HG02759 (cell line): Measurements from ENCODE around the gene NID1.

ENCODE experiments used
- ATAC-seq: cut with Tn5 transposase; IDR thresholded peaks from one replicate; pipeline ENCODE4 v1.9.1; 2021; ENCODE audit warnings: mild to moderate bottlenecking, moderate library complexity; ENCODE audit not compliant: unreplicated experiment

The NID1 gene, protein sequence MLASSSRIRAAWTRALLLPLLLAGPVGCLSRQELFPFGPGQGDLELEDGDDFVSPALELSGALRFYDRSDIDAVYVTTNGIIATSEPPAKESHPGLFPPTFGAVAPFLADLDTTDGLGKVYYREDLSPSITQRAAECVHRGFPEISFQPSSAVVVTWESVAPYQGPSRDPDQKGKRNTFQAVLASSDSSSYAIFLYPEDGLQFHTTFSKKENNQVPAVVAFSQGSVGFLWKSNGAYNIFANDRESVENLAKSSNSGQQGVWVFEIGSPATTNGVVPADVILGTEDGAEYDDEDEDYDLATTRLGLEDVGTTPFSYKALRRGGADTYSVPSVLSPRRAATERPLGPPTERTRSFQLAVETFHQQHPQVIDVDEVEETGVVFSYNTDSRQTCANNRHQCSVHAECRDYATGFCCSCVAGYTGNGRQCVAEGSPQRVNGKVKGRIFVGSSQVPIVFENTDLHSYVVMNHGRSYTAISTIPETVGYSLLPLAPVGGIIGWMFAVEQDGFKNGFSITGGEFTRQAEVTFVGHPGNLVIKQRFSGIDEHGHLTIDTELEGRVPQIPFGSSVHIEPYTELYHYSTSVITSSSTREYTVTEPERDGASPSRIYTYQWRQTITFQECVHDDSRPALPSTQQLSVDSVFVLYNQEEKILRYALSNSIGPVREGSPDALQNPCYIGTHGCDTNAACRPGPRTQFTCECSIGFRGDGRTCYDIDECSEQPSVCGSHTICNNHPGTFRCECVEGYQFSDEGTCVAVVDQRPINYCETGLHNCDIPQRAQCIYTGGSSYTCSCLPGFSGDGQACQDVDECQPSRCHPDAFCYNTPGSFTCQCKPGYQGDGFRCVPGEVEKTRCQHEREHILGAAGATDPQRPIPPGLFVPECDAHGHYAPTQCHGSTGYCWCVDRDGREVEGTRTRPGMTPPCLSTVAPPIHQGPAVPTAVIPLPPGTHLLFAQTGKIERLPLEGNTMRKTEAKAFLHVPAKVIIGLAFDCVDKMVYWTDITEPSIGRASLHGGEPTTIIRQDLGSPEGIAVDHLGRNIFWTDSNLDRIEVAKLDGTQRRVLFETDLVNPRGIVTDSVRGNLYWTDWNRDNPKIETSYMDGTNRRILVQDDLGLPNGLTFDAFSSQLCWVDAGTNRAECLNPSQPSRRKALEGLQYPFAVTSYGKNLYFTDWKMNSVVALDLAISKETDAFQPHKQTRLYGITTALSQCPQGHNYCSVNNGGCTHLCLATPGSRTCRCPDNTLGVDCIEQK

GRCh38 chr1:236064674-236065508 is at the start of gene NID1:
Gene NID1 (minus strand): TSS chr1:236065090. CDS start chr1:236065079, 11 bp downstream.
- ATAC-seq, result peak; percentile 36

DNA sequence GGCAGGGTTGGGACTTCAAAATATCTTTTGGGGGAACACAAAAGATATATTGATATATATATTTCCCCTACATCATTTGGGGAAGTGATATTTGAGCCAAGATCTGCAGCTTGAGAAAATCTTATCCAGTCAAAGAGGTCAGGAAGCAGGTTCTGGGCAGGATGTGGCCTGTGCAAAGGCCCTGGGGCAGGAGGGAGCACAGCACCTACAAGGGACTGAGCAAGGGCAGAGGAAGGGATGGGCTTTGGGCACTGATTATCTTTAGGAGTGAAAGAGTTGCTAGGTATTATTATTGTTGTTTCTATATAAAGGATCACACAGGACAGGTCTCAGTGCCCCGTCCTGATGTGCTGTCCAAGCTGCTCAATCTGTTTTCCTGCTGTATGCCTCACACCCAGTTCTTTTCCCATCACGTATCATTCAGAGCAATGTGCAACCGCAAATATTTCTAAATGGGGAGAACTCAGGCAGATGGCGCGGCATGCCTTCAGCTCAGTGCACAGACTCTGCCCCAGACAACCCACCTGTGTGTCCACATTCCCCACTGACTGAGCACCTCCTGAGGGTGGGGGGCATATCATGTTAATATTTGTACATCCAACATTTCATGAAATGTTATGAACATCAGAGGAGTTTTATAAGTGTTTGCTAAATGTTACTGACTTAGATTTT is 49.3 kb upstream of the NID1 start:
- no peak for ATAC-seq

DNA sequence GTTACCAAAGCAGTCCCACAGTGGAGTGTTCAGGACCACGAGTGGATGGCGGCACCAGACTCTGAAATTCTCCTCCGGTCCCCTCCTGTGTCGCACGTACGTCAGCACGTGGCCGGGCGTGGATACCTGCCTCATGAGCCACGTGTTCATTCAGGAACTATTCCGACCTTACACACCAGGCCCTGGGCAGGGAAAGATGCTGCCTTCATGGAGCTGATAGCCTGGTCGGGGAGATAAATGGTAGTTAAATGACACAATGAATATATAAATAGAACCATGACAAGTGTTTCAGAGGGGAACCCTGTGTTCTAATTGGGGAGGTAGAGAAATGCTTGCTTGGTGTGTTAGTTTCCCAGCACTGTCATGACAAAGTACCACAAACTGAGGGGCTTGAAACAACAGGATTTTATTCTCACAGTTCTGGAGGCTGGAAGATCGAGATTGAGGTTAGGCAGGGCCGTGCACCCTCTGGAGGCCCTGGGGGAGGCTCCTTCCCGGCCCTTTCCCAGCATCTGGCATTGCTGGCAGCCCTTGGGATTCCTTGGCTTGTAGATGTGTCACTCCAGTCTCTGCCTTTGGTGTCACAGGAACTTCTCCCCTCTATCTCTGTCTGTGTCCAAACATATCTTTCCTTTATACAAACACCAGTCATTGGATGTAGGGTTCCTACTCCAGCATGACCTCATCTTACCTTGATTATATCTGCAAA is 48.6 kb upstream of the NID1 start:
- no peak for ATAC-seq

DNA sequence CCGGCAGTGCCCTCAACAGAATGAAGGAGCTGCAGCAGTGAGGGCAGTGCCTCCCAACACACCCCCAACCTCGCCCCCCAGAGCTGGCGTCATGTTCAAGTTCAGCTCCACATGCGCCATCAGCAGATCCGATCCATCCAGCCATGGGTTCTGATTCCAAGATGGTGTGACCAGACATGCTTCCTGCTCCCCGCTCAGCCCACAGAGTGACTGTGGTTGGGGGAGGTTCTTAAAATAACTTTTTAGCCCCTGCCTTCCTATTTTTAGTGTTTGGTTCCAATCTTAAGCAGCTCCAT is 47.4 kb upstream of the NID1 start:
- ATAC-seq, result no peak

- no peak for ATAC-seq
These were observed 46.8 kb upstream of the NID1 start for GRCh38 chr1:236111527-236112331.

DNA sequence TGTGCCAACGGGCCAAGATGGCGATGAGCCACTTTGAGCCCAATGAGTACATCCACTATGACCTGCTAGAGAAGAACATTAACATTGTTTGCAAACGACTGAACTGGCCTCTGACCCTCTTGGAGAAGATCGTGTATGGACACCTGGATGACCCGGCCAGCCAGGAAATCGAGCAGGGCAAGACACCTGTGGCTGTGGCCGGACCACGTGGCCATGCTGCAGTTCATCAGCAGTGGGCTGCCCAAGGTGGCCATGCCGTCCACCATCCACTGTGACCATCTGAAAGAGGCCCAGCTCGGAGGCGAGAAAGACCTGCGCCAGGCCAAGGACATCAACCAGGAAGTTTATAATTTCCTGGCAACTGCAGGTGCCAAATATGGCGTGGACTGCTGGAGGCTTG is 45.2 kb upstream of the NID1 start:
- no peak for ATAC-seq

DNA sequence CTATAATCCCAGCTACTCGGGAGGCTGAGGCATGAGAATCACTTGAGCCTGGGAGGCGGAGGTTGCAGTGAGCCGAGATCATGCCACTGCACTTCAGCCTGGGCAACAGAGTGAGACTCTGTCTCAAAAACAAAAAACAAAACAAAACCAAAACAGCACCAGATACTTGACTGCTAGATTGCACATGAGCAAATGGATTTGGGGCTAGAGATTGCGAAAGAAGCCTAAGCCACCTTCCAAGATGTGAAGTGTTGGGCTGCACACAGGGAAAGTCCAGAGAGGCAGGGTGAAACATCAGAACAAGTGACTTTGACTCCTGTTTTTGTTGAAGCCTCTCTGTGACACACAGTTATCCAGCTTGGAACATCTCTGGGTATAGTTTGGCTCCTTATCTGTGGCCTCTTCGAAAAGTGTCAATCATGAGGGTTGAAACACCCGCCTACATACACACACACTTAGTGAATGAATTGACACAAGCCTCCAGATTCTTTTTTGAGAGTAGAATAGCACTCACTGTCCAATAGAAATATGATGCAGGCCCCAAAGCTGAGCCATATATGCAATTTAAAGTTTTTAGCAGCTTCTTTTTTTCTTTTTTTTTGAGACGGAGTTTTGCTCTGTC is 43.2 kb upstream of the NID1 start:
- ATAC-seq, result no peak

DNA sequence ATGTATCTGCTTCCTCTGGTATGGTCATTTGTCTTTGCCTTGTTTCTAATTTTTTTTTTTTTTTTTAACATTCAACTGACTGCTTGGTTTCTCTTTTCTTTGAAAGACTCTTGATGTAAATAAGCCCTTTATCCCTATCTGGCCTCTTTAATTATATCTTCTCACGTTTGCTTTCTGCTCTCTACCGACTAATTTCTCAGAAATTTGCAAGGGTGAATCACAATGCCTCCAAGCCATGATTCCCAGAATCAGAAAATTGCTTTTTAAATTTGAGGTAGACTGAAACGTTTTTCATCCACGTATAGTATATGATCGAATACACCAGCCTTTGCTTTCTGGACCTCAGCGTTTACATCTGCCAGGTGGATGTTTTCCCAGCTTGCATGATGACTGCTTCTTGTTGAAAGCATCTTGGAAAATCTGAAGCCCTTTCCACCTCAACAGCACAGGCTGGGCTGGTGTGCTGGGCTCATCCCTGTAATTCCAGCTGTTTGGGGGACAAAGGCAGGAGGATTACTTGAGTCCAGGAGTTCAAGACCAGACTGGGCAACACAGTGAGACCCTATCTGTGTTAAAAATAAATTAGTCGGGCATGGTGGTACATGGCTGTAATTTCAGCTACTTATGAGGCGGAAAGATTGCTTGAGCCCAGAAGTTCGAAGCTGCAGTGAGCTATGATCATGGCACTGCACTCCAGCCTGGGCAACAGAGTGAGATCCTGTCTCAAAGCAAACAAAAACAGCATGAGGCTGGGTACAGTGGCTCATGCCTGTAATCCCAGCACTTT is 42.4 kb upstream of the NID1 start:
- no peak for ATAC-seq

- ATAC-seq, result peak; percentile 64
These were observed 38.8 kb upstream of the NID1 start for GRCh38 chr1:236103646-236104218.

DNA sequence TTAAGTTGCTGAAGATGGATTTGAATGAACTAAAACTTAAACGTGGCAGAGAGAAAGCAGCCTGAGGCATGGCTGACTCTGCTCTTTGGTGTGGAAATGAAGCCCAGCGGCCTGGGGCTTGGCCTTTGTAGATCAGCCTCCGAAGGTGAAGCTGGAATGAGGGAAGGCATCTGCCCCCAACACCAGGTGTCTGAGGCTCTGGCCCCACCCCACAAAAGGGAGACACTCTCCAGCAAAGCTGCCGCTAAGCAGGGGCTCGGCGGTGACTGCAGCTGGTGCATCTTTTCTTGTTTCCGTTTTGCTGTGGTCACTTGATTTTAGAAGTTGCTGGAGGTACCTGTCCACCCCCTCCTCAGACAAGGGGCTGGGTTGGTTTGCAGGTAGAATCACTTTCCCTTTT is 38.2 kb upstream of the NID1 start:
- ATAC-seq, result no peak

- ATAC-seq, result no peak
These were observed 37.7 kb upstream of the NID1 start for GRCh38 chr1:236102611-236103010.

- ATAC-seq, result no peak
These were observed 36.6 kb upstream of the NID1 start for GRCh38 chr1:236101233-236102200.

- no peak for ATAC-seq
These were observed 35.9 kb upstream of the NID1 start for GRCh38 chr1:236100799-236101198.

DNA sequence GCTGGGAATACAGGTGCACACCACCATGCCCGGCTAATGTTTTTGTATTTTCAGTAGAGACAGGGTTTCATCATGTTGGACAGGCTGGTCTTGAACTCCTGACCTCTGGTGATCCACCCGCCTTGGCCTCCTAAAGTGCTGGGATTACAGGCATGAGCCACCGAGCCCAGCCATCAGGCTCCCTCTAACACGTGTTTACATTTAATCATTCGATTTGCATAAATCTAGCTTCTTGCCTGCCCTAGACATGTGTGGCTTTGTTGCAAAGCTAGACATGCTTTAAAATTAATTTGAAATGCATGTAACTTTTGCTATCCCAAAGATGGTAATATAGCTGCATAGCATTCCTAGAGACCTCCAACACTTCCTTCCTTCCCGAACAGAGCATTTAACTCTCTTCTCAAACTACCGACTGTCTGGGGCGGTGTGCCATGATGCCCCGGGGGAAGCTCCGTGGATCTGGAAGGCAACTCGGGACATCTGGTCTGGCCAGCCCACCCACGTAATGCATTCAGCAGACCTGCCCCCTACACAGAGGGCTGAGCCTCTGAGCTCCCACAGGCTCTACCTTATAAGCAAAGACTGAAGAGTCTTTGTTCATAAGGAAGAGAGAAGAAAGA is 34.6 kb upstream of the NID1 start:
- no peak for ATAC-seq

GRCh38 chr1:236098267-236098666 is 33.4 kb upstream of the NID1 start:
- no peak for ATAC-seq
